22Rv1 (cell line): Measurements from ENCODE around the gene COPS9.

Experiments used
- ZFX ChIP-seq: fragments of 450-650 bp; IDR thresholded peaks from 2 replicates; pipeline ENCODE4 v1.6.1; 2017; ENCODE audit warnings: antibody characterized with exemption, borderline replicate concordance
- TF ChIP-seq, protein P1 (sequence below): fragments of 450-650 bp; IDR thresholded peaks from 2 replicates; pipeline ENCODE4 v1.5.1; 2017; ENCODE audit warnings: mild to moderate bottlenecking

DNA sequence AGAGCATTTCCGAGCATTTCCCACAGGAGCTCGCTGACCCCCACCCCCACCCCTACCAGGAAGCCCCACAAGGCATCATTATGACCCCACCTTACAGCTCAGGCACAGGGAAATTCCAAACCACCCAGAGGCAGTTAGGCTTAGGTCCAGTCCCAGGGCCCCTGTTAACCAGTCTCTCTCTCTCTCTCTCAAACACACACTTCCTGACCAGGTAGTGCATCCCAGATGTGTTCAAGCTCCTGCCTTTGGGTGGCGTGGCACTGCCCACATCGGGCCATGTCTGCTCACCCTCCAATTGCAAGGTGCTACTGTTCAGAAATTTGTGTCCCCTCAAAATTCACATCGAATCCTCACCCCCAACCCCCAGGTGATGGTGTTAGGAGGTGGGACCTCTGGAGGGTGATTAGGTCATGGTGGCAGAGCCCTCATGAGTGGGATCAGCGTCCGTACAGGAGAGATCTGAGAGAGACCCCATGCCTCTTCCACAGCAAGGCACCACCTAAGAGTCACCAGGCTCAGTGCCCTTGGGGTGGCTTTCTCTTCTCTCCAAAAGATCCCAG lies 8.8 kb downstream of the COPS9 start:
- TF ChIP-seq, protein P1, sequence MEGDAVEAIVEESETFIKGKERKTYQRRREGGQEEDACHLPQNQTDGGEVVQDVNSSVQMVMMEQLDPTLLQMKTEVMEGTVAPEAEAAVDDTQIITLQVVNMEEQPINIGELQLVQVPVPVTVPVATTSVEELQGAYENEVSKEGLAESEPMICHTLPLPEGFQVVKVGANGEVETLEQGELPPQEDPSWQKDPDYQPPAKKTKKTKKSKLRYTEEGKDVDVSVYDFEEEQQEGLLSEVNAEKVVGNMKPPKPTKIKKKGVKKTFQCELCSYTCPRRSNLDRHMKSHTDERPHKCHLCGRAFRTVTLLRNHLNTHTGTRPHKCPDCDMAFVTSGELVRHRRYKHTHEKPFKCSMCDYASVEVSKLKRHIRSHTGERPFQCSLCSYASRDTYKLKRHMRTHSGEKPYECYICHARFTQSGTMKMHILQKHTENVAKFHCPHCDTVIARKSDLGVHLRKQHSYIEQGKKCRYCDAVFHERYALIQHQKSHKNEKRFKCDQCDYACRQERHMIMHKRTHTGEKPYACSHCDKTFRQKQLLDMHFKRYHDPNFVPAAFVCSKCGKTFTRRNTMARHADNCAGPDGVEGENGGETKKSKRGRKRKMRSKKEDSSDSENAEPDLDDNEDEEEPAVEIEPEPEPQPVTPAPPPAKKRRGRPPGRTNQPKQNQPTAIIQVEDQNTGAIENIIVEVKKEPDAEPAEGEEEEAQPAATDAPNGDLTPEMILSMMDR = no peak
- TF ChIP-seq ZFX = no peak
